Lower lobe of right lung (tissue), 2 donors: ENCODE measurements around the gene SREBF2. TPM values are rescaled to one million over a fixed set of nuclear protein-coding genes. Genes with fewer than 3 reads are reported as not detected.
"Not testable (repeated sequence)": the region's sequence is repeated elsewhere in the genome, so short reads cannot be mapped to it uniquely, and the experiment has no call there.

Source experiments
- ATAC-seq, 2 donors: fragments of 200-7000 bp; cut with Tn5 transposase; one replicate each; pipeline ENCODE4 v1.9.1; 2020 to 2022; ENCODE audit warnings: mild to moderate bottlenecking in 2 of 2, moderate library complexity in 2 of 2
- DNase-seq: peaks from one replicate; pipeline ENCODE4 v3.0.0-alpha.2; 2020
- H3K27ac ChIP-seq: fragments of 200-600 bp; one replicate; pipeline ENCODE4 v1.8.0; 2022
- H3K27me3 ChIP-seq: fragments of 200-600 bp; one replicate; pipeline ENCODE4 v1.8.0; 2022; ENCODE audit warnings: low read depth
- H3K36me3 ChIP-seq: fragments of 200-600 bp; one replicate; pipeline ENCODE4 v1.8.0; 2022; ENCODE audit warnings: mild to moderate bottlenecking
- H3K4me1 ChIP-seq: fragments of 200-600 bp; one replicate; pipeline ENCODE4 v1.8.0; 2022
- H3K4me3 ChIP-seq: fragments of 200-600 bp; one replicate; pipeline ENCODE4 v1.8.0; 2022; ENCODE audit warnings: mild to moderate bottlenecking
- H3K9me3 ChIP-seq: fragments of 200-600 bp; one replicate; pipeline ENCODE4 v1.8.0; 2022
- intact Hi-C: fragments of 100-400 bp; cut with DNase I; formaldehyde crosslinking; loops from one replicate; pipeline ENCODE4 v1.11.0; 2022
- total RNA-seq: library from RNA; stranded (reverse); fragmentation: NEBNext Ultra II Directional; extraction: Animal tissue kit (Norgen Biotek cat#: 25700); gene quantifications from one replicate; pipeline ENCODE4 v1.2.1, GENCODE V29; 2021
- TF ChIP-seq, protein P1 (sequence below): fragments of 200-600 bp; IDR thresholded peaks from one replicate; pipeline ENCODE4 v1.8.0; 2022; ENCODE audit warnings: antibody characterized with exemption, mild to moderate bottlenecking
- donor health status: DM: no; HTN: yes; CAD: no; lungs with severe emphysema.

Gene SREBF2
- total RNA-seq, 1 donor from 2014 or later = 132 TPM

GRCh38 chr22:41946629-41947423 is 113.9 kb downstream of the SREBF2 start, which contains the start of gene CENPM:
TSS of gene CENPM (minus strand) at chr22:41947152. CDS start at chr22:41947076, 76 bp downstream.
- Histone ChIP-seq H3K27ac (peak within 1 kb of the TSS; percentile 56), H3K4me1 (peaks cover 17% of the 10 kb centered on the region), H3K4me3 (peak within 1 kb of the TSS; percentile 94), H3K27me3 (no peaks in the 10 kb centered on the region), H3K36me3 (no peaks in the 10 kb centered on the region), H3K9me3 (no peaks in the 10 kb centered on the region)
- TF ChIP-seq, protein P1, sequence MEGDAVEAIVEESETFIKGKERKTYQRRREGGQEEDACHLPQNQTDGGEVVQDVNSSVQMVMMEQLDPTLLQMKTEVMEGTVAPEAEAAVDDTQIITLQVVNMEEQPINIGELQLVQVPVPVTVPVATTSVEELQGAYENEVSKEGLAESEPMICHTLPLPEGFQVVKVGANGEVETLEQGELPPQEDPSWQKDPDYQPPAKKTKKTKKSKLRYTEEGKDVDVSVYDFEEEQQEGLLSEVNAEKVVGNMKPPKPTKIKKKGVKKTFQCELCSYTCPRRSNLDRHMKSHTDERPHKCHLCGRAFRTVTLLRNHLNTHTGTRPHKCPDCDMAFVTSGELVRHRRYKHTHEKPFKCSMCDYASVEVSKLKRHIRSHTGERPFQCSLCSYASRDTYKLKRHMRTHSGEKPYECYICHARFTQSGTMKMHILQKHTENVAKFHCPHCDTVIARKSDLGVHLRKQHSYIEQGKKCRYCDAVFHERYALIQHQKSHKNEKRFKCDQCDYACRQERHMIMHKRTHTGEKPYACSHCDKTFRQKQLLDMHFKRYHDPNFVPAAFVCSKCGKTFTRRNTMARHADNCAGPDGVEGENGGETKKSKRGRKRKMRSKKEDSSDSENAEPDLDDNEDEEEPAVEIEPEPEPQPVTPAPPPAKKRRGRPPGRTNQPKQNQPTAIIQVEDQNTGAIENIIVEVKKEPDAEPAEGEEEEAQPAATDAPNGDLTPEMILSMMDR = no peak
- ATAC-seq (peak; percentile 97 to 99), DNase-seq (peak; percentile 93)
- intact Hi-C loops = no loop called here

- intact Hi-C loops = no loop called here
Measured at GRCh38 chr22:41947424-41948080, 114.6 kb downstream of the SREBF2 start.

GRCh38 chr22:41948142-41948541 is 115.2 kb downstream of the SREBF2 start:
- no peak for ATAC-seq
- intact Hi-C loops = no loop called here
- peaks cover 17% of the 10 kb centered on the region for H3K4me1 ChIP-seq
- H3K4me3 ChIP-seq = no peak overlapping the region
- no peaks in the 10 kb centered on the region for H3K36me3 ChIP-seq
- H3K27ac ChIP-seq = no peak overlapping the region
- H3K27me3 ChIP-seq = no peaks in the 10 kb centered on the region
- no peak for DNase-seq
- no peaks in the 10 kb centered on the region for H3K9me3 ChIP-seq
- TF ChIP-seq, protein P1 = no peak

More at GRCh38 chr22:41947424-41948080, 114.6 kb downstream of the SREBF2 start:
- H3K27ac ChIP-seq = no peak overlapping the region
- H3K4me3 ChIP-seq = peak overlapping the region; percentile 94
- no peaks in the 10 kb centered on the region for H3K27me3 ChIP-seq
- no peaks in the 10 kb centered on the region for H3K9me3 ChIP-seq
- H3K36me3 ChIP-seq = no peaks in the 10 kb centered on the region
- TF ChIP-seq, protein P1 = no peak
- ATAC-seq (no peak), DNase-seq (no peak)
- H3K4me1 ChIP-seq = peaks cover 17% of the 10 kb centered on the region

DNA sequence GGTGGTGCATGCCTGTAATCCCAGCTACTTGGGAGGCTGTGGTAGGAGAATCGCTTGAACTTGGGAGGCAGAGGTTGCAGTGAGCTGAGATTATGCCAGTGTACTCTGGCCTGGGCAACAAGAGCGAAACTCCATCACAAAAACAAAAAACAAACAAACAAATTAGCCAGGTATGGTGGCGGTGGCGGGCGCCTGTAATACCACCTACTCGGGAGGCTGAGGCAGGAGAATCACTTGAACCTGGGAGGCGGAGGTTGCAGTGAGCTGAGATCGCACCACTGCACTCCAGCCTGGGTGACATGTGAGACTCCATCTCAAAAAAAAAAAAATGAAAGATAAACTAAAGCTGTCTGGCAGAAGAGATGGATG is 116.0 kb downstream of the SREBF2 start:
- H3K9me3 ChIP-seq, intact Hi-C loops, H3K27me3 ChIP-seq, H3K36me3 ChIP-seq, DNase-seq, H3K27ac ChIP-seq, ATAC-seq, H3K4me3 ChIP-seq: not testable (repeated sequence)
- peaks cover 17% of the 10 kb centered on the region for H3K4me1 ChIP-seq

DNA sequence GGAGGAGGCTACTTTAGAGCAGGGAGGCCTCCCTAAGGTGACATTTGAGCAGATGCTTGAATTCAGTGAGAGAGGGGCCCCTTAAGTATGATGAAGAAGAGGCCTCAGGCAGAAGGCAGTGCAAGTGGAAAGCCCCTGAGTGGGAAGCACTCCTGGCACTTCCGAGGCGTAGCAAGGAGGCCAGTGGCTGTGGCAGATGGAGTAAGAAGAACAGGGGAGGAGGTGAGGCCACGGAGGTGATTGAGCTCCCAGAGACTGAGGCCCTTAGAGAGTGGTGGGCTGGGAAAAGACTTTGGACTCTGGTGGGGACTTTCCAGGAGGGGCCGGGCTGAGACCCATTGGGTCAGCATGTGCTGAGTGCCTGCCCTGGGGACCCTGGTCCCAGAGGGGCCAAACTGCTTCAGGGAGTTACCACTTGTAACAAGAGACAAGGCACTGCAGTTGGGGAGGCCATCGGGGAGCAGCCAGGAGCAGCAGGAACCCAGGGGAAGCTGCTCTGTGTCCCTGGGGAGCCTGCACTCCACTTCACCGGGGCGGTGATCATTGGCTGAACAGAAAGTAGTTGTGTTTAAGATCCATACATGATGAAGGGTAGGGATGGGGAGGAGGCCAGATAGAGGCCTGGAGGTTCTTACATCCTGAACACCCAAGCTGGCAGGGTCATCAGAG is 116.5 kb downstream of the SREBF2 start:
- intact Hi-C loops = no loop called here
- no peak overlapping the region for H3K27ac ChIP-seq
- H3K4me3 ChIP-seq = no peak overlapping the region
- peaks cover 17% of the 10 kb centered on the region for H3K4me1 ChIP-seq
- H3K27me3 ChIP-seq = no peaks in the 10 kb centered on the region
- TF ChIP-seq, protein P1 = no peak
- ATAC-seq = no peak
- no peak for DNase-seq
- no peaks in the 10 kb centered on the region for H3K36me3 ChIP-seq
- no peaks in the 10 kb centered on the region for H3K9me3 ChIP-seq
